Peyer's patch (tissue), 4 donors: ENCODE data around the gene PLXNC1. TPM values are rescaled to one million over a fixed set of nuclear protein-coding genes. Genes with fewer than 3 reads are reported as not detected.

Source experiments
- DNase-seq, 3 donors: peaks; one replicate each; pipeline ENCODE4 v3.0.0-alpha.2; 2017 to 2019
- H3K27ac ChIP-seq, 4 donors: fragments of 200-600 bp; sonication (generic); one replicate each; pipeline ENCODE4 v1.5.1; 2016 to 2019
- H3K27me3 ChIP-seq, 2 donors: fragments of 200-600 bp; sonication (generic); one replicate each; pipeline ENCODE4 v1.5.1; 2019
- H3K36me3 ChIP-seq, 3 donors: fragments of 200-600 bp; sonication (generic); one replicate each; pipeline ENCODE4 v1.5.1; 2016 to 2019
- H3K4me1 ChIP-seq, 4 donors: fragments of 200-600 bp; sonication (generic); one replicate each; pipeline ENCODE4 v1.5.1; 2016 to 2019
- H3K4me3 ChIP-seq, 4 donors: fragments of 200-600 bp; sonication (generic); 1 replicate in 3 of 4; 2 replicates in 1 of 4; pipeline ENCODE4 v1.5.1; 2016 to 2019; ENCODE audit warnings: mild to moderate bottlenecking in 1 of 4
- H3K9me3 ChIP-seq, 4 donors: fragments of 200-600 bp; sonication (generic); one replicate each; pipeline ENCODE4 v1.5.1; 2016 to 2019; ENCODE audit warnings: mild to moderate bottlenecking in 1 of 4
- CTCF ChIP-seq, 6 experiments: fragments of 450-650 bp in 4 of 6; fragments of 200-600 bp in 2 of 6; sonication (generic) in 1 of 6; IDR thresholded peaks; one replicate each; pipeline ENCODE4 v1.5.1; 2017 to 2019; ENCODE audit warnings: antibody characterized with exemption in 6 of 6, mild to moderate bottlenecking in 3 of 6, moderate library complexity in 1 of 6
- POLR2A ChIP-seq, 2 donors: fragments of 450-650 bp; IDR thresholded peaks; one replicate each; pipeline ENCODE4 v1.5.1; 2017; ENCODE audit warnings: antibody characterized with exemption in 2 of 2, mild to moderate bottlenecking in 2 of 2, moderate library complexity in 2 of 2
- total RNA-seq, 4 donors: library from RNA; depleted of rRNA; stranded (reverse); fragments of >200 nt; gene quantifications; one replicate each; pipeline ENCODE4 v1.1.0, GENCODE V29; 2016

The PLXNC1 gene
- total RNA-seq, 4 donors from 2014 or later: 0.88 to 21.5 (median 5.1) TPM

GRCh38 chr12:94318181-94318580, 169.8 kb downstream of the PLXNC1 start:
- peaks cover 0 to 20% (median 0%) of the 10 kb centered on the region in 3 donors for H3K36me3 ChIP-seq
- no peak overlapping the region for H3K27ac ChIP-seq
- no peaks in the 10 kb centered on the region for H3K27me3 ChIP-seq
- no peak overlapping the region for H3K4me3 ChIP-seq
- peaks cover 0 to 12% (median 0%) of the 10 kb centered on the region in 4 donors for H3K9me3 ChIP-seq
- H3K4me1 ChIP-seq: no peaks in the 10 kb centered on the region
- TF ChIP-seq POLR2A (IDR thresholded peaks at IDR 0.05) (no peak), CTCF (IDR thresholded peaks at IDR 0.05) (no peak)
- no peak for DNase-seq

DNA sequence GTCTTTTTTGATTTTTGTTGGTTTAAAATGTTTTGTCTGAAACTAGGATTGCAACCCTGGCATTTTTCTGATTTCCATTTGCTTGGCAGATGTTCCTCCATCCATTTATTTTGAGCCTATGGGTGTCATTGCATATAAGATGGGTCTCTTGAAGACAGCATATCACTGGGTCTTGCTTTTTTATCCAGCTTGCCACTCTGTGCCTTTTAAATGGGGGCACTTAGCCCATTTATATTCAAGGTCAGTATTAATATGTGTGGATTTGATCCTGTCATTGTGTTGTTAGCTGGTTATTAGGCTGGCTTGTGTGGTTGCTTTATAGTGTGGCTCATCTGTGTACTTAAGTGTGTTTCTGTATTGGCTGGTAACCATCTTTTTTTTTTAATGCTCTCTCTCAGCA, 171.7 kb downstream of the PLXNC1 start:
- H3K36me3 ChIP-seq: peaks cover 0 to 21% (median 0%) of the 10 kb centered on the region in 3 donors
- H3K4me3 ChIP-seq: no peak overlapping the region
- H3K27ac ChIP-seq: no peak overlapping the region
- H3K27me3 ChIP-seq: no peaks in the 10 kb centered on the region
- peaks cover 0 to 12% (median 0%) of the 10 kb centered on the region in 4 donors for H3K9me3 ChIP-seq
- no peaks in the 10 kb centered on the region for H3K4me1 ChIP-seq
- DNase-seq: no peak
- TF ChIP-seq CTCF (IDR thresholded peaks at IDR 0.05) (no peak), POLR2A (IDR thresholded peaks at IDR 0.05) (no peak)

DNA sequence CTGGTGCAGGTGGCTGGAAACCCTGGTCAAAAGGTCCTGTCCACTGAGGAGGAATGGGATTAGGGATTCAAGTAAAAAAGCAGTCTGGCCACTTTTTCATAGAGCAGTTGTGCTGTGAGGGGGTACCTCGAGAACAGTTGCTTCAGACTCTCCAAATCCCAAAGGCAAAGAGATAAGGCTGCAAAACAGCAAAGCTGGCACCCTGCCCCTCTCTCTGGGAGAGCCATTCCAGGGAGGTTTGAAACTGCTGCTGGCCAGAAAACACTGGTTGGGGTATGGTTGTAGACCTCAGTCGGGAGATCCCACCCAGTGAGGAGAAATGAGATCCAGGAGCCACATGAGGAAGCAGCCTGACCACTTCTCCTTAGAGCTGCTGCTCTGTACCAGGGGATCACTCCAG, 174.0 kb downstream of the PLXNC1 start:
- H3K36me3 ChIP-seq: peaks cover 0 to 21% (median 0%) of the 10 kb centered on the region in 3 donors
- H3K27ac ChIP-seq: no peak overlapping the region
- no peaks in the 10 kb centered on the region for H3K27me3 ChIP-seq
- no peak for TF ChIP-seq CTCF (IDR thresholded peaks at IDR 0.05)
- no peak for TF ChIP-seq POLR2A (IDR thresholded peaks at IDR 0.05)
- no peak for DNase-seq
- no peaks in the 10 kb centered on the region for H3K4me1 ChIP-seq
- H3K9me3 ChIP-seq: peaks cover 0 to 12% (median 0%) of the 10 kb centered on the region in 4 donors
- H3K4me3 ChIP-seq: no peak overlapping the region

GRCh38 chr12:94326234-94326633, 177.9 kb downstream of the PLXNC1 start:
- DNase-seq: no peak
- Histone ChIP-seq H3K4me1 (no peaks in the 10 kb centered on the region), H3K9me3 (no peaks in the 10 kb centered on the region), H3K36me3 (peaks cover 0 to 23% (median 0%) of the 10 kb centered on the region in 3 donors), H3K27ac (no peak overlapping the region), H3K27me3 (no peaks in the 10 kb centered on the region), H3K4me3 (no peak overlapping the region)
- TF ChIP-seq CTCF (IDR thresholded peaks at IDR 0.05) (no peak), POLR2A (IDR thresholded peaks at IDR 0.05) (no peak)

DNA sequence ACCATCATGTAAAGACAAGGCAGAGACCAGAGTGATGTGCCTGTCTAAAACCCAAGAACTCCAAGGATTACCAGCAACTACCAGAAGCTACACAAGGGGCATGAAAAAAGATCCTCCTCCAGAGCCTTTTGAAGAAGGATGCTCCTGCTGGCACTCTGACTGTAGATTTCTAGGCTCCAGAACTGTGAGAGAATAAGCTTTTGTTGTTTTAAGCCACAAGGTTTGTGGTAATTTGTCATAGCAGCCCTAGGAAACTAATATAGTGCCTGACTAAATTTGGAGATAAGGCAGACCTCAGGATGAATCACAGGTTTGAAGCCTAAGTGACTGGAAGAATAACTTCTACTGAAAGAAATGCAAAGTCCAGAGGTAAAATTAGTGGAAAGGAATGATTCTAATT, 178.3 kb downstream of the PLXNC1 start:
- H3K9me3 ChIP-seq: no peaks in the 10 kb centered on the region
- no peaks in the 10 kb centered on the region for H3K27me3 ChIP-seq
- H3K4me1 ChIP-seq: no peaks in the 10 kb centered on the region
- TF ChIP-seq CTCF (IDR thresholded peaks at IDR 0.05) (no peak), POLR2A (IDR thresholded peaks at IDR 0.05) (no peak)
- H3K36me3 ChIP-seq: peaks cover 0 to 19% (median 0%) of the 10 kb centered on the region in 3 donors
- no peak overlapping the region for H3K4me3 ChIP-seq
- DNase-seq: no peak
- no peak overlapping the region for H3K27ac ChIP-seq

GRCh38 chr12:94327809-94328208, 179.4 kb downstream of the PLXNC1 start:
- H3K27me3 ChIP-seq: no peaks in the 10 kb centered on the region
- no peak for TF ChIP-seq CTCF (IDR thresholded peaks at IDR 0.05)
- no peak overlapping the region for H3K4me3 ChIP-seq
- no peaks in the 10 kb centered on the region for H3K9me3 ChIP-seq
- no peaks in the 10 kb centered on the region for H3K4me1 ChIP-seq
- DNase-seq: no peak
- no peak overlapping the region for H3K27ac ChIP-seq
- peaks cover 0 to 12% (median 0%) of the 10 kb centered on the region in 3 donors for H3K36me3 ChIP-seq
